CD4-positive, alpha-beta T cell treated with Interferon gamma for 1 hour (primary cell): ENCODE results near the gene ARHGAP9.
"Not testable (repeated sequence)": the region's sequence is repeated elsewhere in the genome, so short reads cannot be mapped to it uniquely, and the experiment has no call there.

ENCODE experiments used
- DNase-seq: peaks from one replicate; pipeline ENCODE4 v3.0.0-alpha.2; 2020

Gene ARHGAP9

DNA sequence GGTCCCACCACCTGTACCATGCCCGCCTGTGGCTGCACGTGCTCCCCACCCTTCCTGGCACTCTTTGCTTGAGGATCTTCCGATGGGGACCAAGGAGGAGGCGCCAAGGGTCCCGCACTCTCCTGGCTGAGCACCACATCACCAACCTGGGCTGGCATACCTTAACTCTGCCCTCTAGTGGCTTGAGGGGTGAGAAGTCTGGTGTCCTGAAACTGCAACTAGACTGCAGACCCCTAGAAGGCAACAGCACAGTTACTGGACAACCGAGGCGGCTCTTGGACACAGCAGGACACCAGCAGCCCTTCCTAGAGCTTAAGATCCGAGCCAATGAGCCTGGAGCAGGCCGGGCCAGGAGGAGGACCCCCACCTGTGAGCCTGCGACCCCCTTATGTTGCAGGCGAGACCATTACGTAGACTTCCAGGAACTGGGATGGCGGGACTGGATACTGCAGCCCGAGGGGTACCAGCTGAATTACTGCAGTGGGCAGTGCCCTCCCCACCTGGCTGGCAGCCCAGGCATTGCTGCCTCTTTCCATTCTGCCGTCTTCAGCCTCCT, 23.4 kb downstream of the ARHGAP9 start:
- DNase-seq = peak; percentile 52

DNA sequence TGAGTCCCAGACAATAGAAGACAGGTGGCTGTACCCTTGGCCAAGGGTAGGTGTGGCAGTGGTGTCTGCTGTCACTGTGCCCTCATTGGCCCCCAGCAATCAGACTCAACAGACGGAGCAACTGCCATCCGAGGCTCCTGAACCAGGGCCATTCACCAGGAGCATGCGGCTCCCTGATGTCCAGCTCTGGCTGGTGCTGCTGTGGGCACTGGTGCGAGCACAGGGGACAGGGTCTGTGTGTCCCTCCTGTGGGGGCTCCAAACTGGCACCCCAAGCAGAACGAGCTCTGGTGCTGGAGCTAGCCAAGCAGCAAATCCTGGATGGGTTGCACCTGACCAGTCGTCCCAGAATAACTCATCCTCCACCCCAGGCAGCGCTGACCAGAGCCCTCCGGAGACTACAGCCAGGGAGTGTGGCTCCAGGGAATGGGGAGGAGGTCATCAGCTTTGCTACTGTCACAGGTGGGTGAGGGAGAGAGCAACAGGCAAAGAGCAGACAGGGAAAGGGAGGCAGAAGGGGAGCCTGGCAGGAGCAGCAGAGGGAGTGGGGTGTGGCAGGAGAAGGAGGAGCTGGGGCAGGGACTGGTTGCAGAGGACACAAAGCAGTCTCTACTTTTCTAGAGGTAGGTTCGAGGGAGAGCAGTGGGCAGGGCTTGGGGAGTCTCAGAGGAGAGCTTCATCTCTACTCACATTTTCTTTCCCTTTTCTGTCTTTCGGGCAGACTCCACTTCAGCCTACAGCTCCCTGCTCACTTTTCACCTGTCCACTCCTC, 24.1 kb downstream of the ARHGAP9 start:
- DNase-seq = no peak

DNA sequence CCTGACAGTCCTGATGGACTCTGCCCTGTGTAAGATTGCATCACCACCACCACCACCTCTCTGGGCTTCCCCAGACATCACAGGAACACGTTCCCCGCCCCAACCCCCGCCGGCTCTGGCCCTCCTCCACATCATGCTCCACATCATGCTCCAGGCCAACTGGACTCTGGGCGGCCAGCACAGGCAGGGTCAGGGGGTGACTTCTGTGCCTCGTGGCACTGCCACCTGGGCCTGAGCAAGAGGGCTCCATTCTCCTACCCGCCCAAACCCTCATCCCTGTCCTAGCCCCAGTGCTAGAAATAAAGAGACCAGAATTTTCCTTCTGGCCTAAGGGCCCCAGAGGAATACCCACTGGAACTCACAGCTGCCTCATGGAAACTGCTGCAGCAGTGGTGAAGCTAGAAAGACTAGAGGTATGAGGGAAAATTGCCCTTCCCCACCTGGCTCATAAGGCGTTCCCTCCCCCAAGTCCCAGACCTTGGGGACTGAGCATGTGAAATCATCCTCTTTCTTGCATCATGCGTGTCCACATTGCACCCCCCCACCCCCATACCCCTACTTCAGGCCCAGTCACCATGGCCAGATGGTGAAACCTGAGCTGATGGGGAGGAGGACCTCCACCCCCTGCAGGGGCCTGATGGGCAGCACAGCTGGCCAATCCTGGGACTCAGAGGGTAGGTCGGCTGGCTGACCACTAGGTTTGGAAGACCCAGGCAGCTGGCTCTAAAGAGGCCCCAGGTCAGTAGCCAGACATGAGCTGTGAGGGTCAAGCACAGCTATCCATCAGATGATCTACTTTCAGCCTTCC, 24.9 kb downstream of the ARHGAP9 start, which contains the start of gene INHBE:
Gene INHBE, plus strand, starts transcription at position 742 of the 808 bp plus-strand sequence. CDS start 230 bp downstream, outside the sequence.
- DNase-seq = no peak

DNA sequence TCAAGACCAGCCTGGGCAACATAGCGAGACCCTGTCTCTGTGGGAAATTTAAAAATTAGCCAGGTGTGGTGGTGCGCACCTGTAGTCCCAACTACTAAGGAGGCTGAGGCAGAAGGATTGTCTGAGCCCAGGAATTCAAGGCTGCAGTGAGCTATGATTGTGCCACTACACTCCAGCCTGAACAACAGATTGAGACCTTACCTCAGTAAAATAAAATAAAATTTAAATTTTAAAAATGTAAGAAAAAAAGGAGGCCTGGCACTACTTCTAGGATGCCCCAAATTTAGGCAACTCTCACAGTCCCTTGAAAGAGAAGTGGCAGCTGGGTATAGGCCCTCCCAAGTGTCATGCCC, 25.5 kb downstream of the ARHGAP9 start:
- no peak for DNase-seq

DNA sequence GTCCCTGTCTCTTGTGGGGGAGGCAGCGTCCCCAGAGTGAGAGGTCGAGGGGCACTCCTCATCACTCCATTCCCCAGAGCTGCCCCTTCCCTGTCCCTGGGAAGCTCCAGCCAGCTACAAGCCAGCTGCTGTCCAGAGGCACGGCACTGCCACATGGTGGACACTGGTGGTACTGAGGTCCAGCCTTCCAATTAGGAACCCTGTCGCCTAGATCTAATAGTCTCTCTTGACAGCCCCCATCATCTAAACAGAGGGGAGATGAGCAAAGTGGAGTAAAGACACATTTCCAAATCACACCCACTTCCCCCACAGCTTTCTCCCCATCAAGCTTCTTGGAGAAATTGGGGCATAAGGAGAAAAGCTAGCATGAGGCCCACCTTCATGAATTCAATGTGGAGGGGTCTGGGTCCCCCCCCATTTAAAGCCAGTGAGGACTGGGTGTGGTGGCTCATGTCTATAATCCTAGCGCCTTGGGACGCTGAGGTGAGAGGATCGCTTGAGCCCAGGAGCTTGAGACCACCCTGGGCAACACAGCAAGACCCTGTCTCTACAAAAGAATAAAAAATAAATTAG, 26.6 kb downstream of the ARHGAP9 start:
- peak; percentile 40 for DNase-seq

DNA sequence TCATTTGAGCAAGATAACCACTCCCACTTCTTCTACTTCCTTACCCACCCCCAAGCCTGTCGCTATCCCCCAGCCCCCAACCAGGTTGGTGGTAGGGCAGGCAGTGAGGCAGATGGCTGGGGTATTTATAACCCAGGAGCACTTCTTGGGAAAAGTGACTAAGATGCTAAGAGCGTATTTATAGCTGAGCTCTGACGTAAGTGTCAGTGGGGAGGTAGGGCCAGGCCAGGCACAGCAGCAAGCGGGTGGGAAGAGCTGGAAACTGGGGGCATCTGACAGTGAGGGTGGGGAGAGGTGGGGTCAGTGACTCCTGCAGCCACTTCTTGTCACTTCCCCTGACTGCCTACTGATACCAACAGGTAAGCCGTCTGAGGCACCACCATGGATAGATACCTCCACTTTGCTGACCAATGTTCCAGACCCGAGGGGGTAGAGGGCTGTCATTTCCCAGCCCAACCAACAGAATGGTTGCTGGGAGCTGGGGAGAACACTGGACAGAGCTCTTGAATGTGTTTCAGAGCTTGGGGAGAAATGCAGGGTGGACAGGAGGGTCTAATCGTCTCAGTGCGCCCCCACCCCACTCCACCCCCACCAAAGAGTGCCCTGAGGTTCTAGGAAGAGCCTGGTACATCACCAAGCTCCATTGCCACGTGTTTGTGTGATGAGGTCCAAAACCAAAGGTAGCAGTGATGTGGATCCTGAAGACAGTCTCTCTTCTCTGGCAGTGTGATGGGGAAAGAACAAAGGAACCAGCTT, 27.3 kb downstream of the ARHGAP9 start:
- DNase-seq = no peak

DNA sequence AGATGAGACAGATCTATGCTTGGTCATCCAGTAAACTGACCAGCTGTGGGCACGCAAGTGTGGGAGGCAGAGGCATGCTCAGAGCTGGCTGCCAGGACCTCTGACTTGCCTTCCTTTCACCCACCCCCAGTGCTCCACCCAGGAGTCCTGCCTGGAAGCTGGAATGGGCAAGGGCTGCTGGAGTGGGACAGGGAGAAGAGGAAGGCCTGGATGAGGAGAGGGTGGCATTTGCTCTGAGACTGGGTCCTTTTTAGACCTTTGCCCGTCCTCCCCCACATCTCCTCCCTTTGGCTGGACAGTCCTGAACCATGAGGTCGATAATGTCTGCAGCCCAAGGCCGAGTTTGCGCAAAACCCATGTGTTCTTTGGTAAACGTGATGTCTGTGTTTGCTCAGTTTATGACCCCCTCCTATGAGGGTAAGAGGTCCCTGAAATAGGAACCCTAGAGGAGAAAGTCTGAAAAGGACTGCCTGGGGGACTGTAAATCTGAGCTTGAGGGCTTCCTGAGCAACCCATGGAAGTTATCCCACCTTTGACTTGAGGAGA, 28.4 kb downstream of the ARHGAP9 start:
- DNase-seq = no peak

DNA sequence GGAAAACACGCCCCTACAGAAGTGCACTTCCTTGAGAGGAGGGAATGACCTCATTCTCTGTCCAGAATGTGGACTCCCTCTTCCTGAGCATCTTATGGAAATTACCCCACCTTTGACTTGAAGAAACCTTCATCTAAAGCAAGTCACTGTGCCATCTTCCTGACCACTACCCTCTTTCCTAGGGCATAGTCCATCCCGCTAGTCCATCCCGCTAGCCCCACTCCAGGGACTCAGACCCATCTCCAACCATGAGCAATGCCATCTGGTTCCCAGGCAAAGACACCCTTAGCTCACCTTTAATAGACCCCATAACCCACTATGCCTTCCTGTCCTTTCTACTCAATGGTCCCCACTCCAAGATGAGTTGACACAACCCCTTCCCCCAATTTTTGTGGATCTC, 29.6 kb downstream of the ARHGAP9 start:
- no peak for DNase-seq

DNA sequence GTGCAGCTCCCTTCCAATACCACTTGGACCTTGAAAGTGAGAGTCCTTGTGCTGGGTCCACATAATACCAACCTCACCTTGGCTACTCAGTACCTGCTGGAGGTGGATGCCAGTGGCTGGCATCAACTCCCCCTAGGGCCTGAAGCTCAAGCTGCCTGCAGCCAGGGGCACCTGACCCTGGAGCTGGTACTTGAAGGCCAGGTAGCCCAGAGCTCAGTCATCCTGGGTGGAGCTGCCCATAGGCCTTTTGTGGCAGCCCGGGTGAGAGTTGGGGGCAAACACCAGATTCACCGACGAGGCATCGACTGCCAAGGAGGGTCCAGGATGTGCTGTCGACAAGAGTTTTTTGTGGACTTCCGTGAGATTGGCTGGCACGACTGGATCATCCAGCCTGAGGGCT, 30.3 kb downstream of the ARHGAP9 start:
- DNase-seq = no peak

DNA sequence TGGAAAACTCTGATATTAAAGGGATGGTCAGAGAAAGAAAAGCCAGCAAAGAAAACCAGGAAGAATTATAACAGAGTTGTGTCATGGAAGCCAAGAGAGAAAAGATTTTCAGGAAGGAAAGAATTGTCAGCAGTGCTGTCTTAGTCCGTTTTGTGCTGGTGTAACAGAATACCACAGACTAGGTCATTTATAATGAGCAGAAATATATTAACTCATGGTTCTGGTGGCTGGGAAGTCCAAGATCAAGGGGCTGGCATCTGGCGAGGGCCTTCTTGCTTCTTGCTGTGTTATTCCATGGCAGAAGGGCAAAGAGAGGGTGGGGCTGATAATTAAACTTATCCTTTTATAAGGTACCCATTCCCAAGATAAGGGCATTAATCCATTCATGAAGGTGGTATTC, 31.0 kb downstream of the ARHGAP9 start:
- no peak for DNase-seq

DNA sequence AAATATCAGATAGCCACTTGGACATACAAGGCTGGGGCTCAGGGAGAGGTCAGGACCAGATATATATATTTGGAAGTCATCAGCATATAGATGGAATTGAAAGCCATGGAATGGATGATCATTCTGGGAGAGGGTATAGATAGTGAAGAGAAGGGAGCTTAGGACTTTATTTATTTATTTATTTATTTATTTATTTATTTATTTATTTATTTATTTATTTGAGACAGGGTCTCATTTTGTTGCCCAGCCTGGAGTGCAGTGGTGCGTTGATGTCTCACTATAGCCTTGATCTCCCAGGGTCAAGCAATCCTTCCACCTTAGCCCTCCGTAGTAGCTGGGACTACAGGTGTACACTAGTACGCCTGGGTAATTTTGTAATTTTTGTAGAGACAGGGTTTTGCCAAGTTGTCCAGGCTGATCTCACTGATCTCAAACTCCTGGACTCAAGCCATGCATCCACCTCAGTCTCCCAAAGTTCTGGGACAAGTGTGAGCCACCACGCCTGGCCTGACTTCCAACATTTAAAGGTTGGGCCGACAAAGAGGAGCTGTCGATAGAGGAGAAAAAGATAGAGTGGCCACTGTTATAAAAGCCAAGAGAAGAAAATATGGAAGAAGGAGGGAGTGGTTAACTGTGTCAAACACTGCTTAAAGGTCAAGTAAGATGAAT, 33.2 kb downstream of the ARHGAP9 start:
- DNase-seq = no peak

DNA sequence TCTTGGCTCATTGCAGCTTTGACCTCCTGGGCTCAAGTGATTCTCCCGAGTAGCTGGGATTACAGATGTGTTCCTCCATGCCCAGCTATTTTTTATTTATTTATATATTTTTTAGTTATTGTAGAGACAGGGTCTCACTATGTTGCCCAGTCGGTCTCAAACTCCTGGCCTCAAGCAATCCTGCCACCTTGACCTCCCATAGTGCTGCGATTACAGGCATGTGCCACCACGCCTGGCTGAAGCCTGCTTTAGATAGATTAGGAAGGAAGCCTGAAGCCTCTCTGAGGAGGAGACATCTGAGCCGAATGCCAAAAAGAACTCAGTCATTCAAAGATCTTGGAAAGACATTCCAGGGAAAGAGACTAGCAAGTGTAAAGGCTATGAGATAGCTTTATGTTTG, 34.9 kb downstream of the ARHGAP9 start:
- no peak for DNase-seq

DNA sequence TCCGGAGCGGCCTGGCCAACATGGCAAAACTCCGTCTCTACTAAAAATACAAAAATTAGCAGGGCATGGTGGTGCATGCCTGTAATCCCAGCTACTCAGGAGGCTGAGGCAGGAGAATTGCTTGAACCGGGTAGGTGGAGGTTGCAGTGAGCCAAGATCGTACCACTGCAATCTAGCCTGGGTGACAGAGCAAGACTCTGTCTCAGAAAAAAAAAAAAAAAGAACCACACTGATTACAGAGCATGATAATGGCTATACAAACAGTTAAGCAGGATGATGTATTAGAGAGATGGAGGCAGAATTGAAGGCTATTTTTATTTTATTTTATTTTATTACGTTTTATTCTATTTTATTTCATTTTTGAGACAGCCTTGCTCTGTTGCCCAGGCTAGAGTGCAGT, 35.3 kb downstream of the ARHGAP9 start:
- DNase-seq = not testable (repeated sequence)

DNA sequence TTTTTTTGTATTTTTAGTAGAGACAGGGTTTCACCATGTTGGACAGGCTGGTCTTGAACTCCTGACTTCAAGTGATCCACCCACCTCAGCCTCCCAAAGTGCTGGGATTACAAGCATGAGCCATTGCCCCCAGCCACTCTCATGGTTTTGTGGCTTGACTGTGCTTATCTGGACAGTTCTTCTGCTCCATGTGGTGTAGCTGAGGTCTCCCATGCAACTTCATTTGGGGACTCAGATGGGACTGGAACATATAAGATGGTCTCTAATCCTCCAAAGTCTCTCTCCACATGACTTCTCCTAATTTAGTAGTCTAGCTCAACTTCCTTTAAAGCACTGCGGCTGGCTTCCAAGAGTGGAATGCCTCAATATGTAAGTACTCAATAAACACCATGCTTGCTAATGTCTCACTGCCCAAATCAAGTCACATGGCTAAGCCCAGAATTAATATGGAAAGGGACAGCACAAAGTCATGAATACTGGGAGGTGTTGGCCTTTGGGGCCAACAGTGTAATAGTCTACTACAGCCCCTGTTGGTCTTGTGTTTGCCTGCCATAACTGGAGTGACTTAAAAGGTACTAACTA, 37.7 kb downstream of the ARHGAP9 start:
- no peak for DNase-seq

DNA sequence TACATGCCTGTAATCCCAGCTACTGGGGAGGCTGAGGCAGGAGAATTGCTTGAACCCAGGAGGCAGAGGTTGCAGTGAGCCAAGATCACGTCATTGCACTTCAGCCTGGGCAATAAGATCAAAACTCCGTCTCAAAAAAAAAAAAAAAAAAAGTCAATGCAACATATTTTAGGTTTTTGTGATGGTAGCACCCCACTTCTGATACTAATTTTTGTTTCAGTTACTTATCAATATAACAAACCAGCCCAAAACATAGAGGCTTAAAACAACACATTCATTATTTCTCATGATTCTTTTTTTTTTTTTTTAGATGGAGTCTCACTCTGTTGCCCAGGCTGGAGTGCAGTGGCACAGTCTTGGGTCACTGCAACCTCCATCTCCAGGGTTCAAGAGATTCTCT, 38.3 kb downstream of the ARHGAP9 start:
- not testable (repeated sequence) for DNase-seq

DNA sequence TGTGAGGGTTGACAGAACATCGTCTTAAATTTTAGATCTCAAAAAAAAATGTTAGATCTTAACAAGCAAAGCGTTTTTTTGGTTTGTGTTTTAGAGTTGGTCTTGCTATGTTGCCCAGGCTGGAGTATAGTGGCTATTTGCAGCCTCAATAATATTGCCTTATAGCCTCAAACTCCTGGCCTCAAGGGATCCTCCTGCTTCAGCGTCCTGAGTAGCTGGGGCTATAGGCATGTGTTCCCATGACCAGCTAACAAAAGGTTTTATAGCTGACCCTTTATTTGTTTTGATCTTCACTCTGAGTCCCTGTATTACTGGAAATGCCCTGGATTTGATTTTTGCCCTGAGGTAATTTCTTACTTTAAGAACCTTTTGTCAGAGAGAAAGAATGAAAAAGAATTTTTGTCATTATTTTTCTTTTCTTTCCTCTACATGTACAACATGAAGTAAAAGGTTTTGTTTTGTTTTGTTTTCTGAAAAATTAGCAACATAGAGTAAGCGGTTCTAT, 39.9 kb downstream of the ARHGAP9 start:
- no peak for DNase-seq

DNA sequence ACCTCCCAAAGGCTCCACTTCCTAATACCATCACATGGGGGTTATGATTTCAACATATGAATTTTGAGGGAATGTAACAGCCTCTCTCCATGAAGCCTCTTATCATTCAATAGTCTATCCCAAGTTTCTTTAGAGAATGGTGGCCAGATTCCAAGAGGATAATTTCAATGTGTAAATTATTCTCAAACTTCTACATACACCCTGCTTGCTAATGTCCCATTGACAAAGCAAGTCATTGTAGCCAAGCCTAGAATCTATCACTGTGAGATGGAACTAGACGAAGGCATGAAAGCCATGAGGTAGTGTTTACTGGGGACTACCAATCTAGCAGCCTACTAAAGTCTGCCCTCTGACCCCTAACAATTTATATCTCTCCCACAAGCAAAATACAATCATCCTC, 41.3 kb downstream of the ARHGAP9 start:
- DNase-seq = no peak

DNA sequence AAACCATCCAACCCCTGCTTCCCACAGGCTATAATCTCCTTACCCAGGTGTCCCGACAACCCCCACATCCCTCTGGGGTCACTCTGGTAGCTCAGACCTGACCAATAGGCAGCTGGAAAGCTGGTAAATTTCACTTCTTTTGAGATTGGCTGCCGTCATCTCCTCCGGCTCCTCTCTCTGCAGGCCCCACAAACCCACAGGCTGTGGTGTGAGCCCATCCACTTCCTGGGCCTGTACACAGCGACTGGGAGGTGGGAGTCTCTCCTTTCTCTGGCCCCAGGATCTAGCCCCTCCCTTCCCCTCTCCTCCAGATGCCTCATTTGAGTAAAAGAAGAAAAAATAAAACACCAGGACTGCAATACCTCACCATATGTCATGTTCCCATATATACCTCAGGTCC, 44.4 kb downstream of the ARHGAP9 start:
- DNase-seq = no peak

DNA sequence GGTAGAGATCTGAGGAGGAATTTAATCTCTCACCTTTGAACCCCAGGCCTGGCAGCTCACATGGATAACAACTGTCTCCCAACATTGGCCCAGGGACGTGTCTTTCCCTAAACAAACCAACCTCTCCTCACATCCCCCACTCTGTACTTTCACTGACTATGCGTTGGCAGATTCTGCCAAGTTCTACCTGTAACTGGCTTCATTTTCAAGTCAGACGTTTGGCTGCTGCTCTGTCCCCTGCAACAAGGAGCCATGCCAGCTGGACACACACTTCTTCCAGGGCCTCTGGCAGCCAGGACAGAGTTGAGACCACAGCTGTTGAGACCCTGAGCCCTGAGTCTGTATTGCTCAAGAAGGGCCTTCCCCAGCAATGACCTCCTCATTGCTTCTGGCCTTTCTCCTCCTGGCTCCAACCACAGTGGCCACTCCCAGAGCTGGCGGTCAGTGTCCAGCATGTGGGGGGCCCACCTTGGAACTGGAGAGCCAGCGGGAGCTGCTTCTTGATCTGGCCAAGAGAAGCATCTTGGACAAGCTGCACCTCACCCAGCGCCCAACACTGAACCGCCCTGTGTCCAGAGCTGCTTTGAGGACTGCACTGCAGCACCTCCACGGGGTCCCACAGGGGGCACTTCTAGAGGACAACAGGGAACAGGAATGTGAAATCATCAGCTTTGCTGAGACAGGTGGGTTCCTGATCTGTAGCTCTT, 45.0 kb downstream of the ARHGAP9 start, which contains the start of gene INHBC:
Gene INHBC, plus strand, starts transcription at position 268 of the 707 bp plus-strand sequence. Its CDS starts 103 bp downstream, at position 371.
- no peak for DNase-seq

DNA sequence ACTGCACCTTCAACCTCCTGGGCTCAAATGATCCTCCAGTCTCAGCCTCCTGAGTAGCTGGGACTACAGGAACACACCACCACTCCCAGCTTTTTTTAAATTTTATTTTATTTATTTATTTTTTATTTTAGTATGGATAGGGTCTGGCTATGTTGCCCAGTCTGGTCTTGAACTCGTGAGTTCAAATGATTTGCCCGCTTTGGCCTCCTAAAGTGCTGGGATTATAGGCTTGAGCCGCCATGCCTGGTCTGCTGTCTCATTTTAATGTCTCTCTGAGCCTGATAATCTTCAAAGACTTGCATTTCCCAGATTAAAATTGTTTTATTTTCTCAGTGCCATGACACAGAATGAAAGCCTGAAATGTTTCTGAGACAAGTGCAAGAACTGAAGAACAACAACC, 46.3 kb downstream of the ARHGAP9 start:
- no peak for DNase-seq
